ENCODE data around the gene HLX.

Gene HLX, protein sequence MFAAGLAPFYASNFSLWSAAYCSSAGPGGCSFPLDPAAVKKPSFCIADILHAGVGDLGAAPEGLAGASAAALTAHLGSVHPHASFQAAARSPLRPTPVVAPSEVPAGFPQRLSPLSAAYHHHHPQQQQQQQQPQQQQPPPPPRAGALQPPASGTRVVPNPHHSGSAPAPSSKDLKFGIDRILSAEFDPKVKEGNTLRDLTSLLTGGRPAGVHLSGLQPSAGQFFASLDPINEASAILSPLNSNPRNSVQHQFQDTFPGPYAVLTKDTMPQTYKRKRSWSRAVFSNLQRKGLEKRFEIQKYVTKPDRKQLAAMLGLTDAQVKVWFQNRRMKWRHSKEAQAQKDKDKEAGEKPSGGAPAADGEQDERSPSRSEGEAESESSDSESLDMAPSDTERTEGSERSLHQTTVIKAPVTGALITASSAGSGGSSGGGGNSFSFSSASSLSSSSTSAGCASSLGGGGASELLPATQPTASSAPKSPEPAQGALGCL

DNA sequence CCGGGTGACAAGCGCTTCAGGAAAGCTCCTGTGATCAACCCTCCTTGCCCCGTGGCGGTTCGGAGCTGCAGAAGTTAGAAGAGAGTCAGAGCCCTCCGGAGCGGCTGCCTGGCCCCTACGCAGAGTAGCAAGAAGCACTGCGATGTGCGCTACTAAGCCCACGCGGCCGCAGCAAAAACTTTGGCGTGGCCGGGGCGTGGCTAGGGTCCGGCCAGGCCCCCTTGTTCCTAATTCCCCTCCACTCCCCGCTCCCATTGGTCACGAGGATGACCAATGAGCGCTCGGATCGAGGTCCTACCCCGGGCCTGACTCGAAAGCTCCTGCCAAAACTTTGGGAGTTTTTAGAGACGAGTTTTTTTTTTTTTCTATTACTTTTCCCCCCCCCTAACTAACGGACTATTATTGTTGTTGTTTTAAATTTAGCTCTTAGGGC, at the start of gene HLX:
HLX (plus strand) TSS at position 368 of the 433 bp plus-strand sequence. CDS start 415 bp downstream, outside the sequence.
- no peak for DNase-seq (ENCODE audit: low read depth)

DNA sequence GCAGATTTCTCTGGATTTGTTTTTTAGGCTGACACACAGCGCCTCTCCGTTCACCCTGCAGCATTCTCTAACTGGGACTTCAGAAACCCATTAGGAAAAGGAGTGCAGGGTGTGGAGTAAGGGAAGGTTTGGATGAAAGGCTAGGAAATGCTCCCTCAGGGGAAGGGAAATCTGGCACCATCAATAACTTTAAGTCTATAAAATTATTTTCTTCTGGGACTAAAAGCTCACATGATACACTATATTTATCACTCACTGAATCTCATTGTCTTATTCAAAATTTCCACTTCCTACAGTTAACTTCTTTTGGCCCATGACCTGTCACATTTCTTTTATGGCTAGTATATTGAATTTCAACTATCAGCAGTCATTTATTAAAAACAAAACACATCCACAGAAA, 45.8 kb upstream of the HLX start:
- no peak for DNase-seq (ENCODE audit: low read depth)

DNA sequence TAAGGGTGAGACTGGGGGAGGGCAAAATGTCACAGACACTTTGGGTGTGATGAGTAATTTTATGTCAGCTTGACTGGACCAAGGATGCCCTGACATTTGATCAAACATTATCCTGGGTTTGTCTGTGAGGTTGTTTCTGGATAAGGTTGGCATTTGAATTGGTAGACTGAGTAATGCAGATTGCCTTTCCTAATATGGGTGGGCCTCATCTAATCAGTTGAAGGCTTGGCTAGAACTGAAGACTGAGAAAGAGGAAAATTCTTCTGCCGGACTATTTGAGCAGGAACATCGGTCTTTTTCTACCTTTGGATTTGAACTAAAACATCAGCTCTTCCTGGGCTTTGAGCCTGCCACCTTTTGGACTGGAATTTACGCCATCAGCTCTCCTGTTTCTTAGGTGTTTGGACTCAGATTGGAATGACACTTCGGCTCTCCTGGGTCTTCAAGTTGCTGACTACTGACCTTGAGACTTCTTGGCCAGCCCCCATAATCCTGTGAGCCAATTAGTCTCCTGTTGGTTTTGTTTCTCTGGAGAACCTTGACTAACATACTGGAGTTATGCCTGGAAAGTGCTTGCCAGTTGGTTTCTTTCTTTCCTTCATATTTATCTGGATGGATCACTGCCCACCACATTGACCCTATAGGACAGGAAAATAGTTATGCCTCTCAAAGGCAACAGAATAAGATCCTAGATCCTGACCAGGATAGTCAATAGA, 44.9 kb upstream of the HLX start:
- no peak for DNase-seq (ENCODE audit: low read depth)

- no peak for DNase-seq (ENCODE audit: low read depth)
These were observed 40.7 kb upstream of the HLX start for GRCh38 chr1:220838578-220838977.

DNA sequence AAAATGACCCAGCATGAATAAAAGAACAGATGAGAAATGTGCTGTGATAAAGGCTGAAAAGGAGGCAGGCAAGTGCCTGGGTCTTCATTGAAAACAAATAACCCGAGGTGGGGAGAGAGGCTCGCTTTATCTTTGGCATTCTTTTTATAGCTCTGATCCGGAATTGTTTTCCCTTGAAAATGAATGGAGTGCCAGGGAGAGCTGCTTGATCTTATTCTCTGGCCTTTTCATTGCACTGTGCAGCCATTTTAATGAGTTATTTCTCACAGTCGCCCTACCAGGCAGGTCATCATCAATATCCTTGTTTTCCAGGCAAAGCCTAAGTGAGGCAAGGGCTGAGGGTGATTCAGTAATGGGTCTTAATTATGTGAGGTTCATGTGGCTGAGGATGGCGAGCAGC, 39.8 kb upstream of the HLX start:
- DNase-seq (ENCODE audit: low read depth): no peak

GRCh38 chr1:220841293-220841692, 38.0 kb upstream of the HLX start:
- DNase-seq (ENCODE audit: low read depth): no peak

DNA sequence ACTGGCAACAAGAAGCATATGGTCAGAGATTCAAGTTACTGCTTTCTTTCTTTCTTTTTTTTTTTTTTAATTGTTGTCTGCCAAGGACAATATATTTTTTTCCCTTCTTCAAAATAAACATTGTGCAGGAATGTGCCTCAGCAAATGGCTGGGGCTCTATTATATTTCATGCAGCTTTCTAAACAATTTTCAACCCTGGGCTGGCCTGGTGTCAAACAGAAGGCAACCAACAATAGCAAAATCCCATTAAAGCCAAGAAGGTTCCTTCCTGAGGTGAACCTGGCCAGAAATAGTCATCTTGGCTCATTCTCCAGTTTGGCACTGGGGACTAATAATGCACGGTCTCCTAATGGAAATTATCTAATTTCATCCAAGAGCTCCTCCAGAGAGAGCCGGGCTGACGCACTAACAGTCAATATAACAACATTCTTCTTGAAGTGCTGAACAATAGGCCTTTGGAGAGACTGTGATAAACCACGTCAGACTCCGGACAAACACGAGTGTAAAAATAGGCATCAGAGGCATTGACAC, 35.7 kb upstream of the HLX start:
- no peak for DNase-seq (ENCODE audit: low read depth)

DNA sequence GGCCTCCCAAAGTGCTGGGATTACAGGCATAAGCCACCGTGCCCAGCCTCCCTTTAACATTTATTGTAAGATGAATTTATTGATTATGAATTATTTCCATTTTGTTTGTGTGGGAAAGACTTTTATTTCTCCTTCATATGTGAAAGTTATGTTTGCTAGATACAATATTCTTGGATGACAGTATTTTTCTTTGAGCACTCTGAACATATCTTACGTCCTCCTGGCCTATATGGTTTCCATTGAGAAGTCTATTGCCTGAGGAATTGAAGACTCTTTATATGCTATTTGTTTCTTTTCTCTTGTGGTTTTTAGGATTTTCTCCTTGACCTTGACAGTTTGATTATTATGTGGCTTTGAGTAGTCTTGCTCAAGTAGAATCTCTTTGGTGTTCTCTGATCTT, 26.8 kb upstream of the HLX start:
- DNase-seq (ENCODE audit: low read depth): no peak

GRCh38 chr1:220872296-220872695, 6.9 kb upstream of the HLX start:
- no peak for DNase-seq (ENCODE audit: low read depth)

- DNase-seq (ENCODE audit: low read depth): no peak
These were observed 6.2 kb upstream of the HLX start for GRCh38 chr1:220873087-220873486.

DNA sequence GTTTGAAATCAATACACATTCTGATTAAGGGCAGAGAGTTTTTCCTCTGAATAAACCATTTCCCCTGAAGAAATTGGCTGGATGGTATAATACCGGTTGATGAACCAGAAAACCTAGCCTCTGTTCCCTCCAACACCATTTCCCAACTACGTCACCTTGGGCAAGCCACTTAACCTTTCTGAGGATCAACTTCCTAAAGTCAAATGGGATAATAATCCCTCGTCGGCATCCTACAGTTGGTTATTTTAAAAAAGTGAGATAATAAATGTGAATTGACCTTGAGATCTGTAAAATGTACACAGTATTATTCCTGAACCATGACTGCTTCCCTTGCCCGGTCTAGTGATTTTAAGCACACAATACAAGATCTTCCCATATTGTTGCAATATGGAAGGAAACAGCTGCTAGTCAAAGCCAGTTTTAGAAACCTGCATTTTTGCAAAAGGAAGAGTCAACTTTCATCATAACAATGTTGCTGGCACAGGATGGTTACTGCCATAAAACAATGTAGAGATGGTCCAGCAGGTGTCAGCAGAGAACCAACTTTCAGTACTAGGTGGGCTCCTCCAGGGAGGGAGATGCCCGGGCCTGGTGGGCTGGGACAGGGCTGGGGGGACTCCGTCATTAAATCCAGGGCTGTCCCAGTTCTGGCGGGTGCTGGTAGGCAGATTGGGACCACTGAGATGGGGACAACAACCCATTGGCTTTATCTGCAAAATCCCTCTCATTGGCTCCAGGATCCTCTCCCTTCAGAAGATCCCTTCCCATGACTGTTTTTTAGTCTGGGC, 5.2 kb upstream of the HLX start:
- DNase-seq (ENCODE audit: low read depth): no peak

DNA sequence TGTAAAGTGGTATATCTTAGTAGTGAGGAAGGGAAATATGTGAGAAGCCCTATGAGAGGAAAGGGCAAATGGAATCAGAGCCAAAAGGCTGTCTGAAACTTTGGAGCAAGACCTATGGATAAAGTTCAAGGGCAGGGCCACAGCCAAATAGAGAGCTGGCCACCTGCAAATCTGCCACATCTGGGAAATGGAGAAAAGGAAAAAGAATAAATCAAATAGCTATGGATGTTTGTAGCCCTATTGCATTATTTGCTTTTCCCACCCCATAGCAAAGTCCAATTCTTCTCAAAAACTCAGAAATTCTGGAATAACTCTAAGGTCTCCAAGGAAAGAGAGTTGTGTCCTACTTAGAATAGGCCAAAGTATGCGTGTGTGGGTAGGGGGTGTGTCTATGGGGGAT, 4.0 kb upstream of the HLX start:
- no peak for DNase-seq (ENCODE audit: low read depth)

DNA sequence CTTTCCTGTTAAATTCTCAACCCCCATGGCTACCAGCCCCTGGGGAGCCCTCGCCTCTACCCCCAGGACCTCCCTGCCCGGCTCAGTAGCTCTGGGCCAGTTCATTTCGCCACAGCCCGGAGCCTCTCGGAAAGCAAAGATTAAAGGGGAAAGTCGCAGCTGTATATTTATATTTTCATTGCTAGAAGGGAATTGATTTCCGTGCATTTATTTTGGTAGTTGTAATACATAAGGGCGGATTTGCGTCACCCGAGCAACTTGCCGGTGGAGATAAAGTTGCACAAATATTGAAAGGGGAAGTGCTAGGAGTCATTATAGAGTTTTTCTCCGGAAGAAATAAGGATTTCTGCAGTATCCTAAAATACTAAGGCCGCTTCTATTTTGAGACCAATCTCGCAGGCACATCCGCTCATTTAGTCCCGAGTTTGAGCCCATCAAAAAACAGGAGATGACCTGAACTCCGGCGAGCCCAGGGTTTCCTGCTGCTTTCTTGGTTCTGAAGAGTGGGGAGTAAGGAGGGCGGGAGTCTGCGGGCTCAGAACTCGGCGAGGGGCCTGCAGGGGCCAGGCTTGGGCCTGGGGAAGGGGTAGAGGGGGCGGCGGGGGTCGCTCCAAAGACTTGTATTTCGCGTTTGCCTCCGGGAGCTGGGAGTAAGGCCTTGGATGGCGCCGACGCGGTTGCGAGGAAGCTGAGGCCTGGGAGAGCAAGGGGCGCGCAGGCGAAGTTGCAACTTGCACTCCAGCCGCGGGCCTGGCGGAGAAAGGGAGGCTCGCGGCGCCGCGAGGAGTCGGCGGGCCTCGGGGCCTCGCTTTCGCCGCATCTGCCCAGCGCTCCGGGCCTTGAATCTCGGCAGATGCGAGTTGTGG, 2.5 kb upstream of the HLX start:
- DNase-seq (ENCODE audit: low read depth): no peak

DNA sequence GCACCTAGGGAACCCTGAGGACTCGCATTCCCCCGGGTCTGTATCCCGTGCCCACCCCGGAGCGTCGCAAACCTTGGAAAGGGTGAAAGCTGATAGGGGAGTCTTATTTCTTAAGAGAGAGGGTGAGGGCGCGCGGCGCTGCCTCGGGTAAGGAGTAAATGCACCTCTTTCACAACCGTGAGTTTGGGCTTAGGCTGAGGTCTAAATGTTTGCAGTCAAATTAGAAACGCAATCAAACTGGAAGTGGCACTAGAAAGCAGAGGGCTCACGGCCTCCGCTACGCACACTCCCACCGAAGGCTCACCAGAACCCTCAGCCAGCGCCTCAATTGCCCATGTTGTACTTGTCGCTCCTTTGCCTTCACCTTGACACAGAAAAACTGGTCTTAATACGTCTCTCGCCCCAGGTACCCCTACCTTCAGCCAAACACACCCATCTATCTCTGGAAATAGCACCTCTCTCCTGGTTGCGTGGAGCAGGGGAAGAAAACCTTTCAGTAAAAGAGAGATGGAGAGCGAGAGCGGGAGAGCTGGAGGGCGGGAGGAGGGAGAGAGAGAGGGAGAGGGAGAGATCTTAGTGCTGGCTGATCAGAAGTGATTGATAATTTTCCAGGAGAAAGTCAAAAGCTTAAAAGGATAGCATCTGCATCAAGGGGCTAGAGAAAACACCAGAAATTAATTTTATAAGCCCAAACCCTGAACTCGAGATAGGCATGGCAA, 1.7 kb upstream of the HLX start:
- DNase-seq (ENCODE audit: low read depth): no peak

DNA sequence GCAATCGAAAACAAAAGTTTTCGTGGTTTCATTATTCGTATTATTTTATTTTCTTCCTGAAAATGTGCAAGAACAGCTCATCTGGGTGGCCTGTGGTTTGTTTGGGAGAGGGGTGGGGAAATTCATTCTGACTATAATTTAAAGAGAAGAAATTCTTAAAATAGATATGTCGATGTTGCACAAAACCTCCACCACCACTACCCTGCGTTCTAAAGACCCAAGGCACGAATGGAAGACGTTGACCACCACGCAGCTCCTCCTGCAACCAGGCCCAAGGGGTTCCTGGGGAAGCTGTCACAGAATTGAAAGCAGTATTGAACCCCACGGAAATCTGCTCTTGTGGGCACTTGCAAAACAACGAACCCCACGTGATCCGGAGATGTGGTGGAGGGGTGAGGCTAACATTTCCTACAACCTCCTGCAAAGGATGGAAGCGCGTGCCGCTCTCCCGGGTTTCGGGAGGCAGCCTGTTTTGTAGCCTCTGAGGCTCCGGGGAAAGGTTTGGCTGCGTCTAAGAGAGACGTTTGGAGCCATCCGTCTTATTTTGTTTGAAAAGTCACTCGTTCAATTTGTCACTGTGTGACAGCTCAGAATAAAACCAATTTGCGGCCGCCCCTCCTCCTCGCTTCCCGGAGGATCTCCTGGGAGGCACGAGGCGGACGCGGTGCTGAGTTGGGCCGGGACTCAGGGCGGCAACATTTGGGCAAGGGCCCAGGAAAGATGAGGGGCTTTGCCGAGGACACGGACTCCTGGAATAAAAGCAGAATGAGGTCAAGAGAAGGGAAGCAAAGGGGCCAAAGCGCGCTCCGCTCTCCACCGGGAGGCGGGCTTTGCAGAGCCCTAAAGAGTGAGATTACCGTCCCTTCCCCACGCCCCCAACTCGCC, 810 bp upstream of the HLX start:
- DNase-seq (ENCODE audit: low read depth): no peak

DNA sequence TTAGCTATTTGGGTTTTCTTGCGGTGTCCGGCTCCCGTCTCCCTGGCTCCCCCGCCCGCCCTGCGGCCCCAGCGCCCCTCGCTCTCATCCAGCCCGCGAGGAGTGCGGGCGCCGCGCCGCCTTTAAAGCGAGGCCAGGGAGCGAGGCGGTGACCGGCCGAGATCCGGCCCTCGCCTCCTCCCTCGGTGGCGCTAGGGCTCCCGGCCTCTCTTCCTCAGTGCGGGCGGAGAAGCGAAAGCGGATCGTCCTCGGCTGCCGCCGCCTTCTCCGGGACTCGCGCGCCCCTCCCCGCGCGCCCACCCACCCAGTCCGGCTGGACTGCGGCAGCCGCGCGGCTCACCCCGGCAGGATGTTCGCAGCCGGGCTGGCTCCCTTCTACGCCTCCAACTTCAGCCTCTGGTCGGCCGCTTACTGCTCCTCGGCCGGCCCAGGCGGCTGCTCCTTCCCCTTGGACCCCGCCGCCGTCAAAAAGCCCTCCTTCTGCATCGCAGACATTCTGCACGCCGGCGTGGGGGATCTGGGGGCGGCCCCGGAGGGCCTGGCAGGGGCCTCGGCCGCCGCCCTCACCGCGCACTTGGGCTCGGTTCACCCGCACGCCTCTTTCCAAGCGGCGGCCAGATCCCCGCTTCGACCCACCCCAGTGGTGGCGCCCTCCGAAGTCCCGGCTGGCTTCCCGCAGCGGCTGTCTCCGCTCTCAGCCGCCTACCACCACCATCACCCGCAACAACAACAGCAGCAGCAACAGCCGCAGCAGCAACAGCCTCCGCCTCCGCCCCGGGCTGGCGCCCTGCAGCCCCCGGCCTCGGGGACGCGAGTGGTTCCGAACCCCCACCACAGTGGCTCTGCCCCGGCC, 492 bp downstream of the HLX start:
- DNase-seq (ENCODE audit: low read depth): no peak

DNA sequence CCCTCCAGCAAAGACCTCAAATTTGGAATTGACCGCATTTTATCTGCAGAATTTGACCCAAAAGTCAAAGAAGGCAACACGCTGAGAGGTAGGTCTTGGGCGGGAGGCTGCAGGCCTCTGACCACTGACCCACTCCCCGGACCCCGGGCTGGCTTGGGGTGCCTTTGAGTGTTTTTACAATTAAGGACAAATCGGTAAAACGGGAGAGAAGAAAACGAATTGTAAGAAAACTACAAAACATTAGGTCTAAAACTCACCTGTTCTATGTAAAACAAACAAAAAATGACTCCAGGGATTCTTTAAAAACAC, 1.1 kb downstream of the HLX start:
- no peak for DNase-seq (ENCODE audit: low read depth)

DNA sequence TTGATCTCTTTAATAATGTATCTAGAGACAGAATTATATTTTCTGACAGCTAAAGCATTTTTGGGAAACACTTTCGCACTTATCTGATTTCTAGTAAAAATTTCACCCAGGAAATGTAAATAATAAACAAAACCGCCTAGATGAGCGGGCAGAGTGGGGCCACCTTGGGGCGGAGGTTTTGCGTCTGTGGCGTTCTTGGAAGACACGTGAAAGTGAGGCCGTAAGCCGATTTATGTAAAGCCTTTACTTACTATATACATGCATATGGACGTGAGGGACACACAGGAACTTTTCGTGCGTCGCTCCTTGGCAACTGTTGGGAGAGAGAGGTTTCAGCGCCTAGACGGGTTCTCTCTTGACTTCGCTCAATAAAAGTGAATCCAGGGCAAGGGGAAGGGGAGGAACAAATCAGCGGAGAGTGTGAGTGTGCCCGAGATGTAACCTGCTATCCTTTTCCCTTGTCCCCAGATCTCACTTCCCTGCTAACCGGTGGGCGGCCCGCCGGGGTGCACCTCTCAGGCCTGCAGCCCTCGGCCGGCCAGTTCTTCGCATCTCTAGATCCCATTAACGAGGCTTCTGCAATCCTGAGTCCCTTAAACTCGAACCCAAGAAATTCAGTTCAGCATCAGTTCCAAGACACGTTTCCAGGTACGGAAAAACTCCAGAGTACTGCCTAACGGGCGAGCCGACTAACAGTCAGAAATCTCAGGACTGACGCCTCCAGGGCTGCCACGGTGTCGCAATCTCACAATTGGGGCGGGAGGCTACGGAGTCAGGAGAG, 1.7 kb downstream of the HLX start:
- no peak for DNase-seq (ENCODE audit: low read depth)
